ENCODE data around the gene ARMCX4. TPM values are rescaled to one million over a fixed set of nuclear protein-coding genes. Genes with fewer than 3 reads are reported as not detected.

The ARMCX4 gene
- 13.1 TPM for total RNA-seq
- long read RNA-seq, partial matches to known transcripts, result 1 of 18 reads
- long read RNA-seq, other reads (novel, unspliced or antisense), result 15 of 18 reads

- Histone ChIP-seq H3K27me3 (no peaks in the 10 kb centered on the region), H3K4me3 (peak within 1 kb of the TSS; percentile 45), H3K9me3 (no peaks in the 10 kb centered on the region), H3K36me3 (no peaks in the 10 kb centered on the region), H3K4me1 (no peaks in the 10 kb centered on the region), H3K27ac (no peak within 1 kb of the TSS)
- intact Hi-C loops (cut with DNase I), result no loop called here
- ATAC-seq, result peak; percentile 86
- peak; percentile 76 for DNase-seq
- no peak for TF ChIP-seq CTCF (IDR thresholded peaks at IDR 0.05)
Measured at GRCh38 chrX:101485212-101485949, at the start of gene ARMCX4. ARMCX4 (plus strand) TSS chrX:101485456; CDS start chrX:101488590, 3,134 bp downstream.

GRCh38 chrX:101442085-101442484, 43.2 kb upstream of the ARMCX4 start:
- no peaks in the 10 kb centered on the region for H3K27me3 ChIP-seq
- no peaks in the 10 kb centered on the region for H3K9me3 ChIP-seq
- peak overlapping the region; percentile 11 for H3K27ac ChIP-seq
- no peak for DNase-seq
- H3K36me3 ChIP-seq, result no peaks in the 10 kb centered on the region
- H3K4me1 ChIP-seq, result no peaks in the 10 kb centered on the region
- peak; percentile 31 for ATAC-seq
- H3K4me3 ChIP-seq, result no peak overlapping the region
- intact Hi-C loops (cut with DNase I), result no loop called here
- no peak for TF ChIP-seq CTCF (IDR thresholded peaks at IDR 0.05)

- no peaks in the 10 kb centered on the region for H3K9me3 ChIP-seq
- ATAC-seq (no peak), DNase-seq (no peak)
- no peaks in the 10 kb centered on the region for H3K36me3 ChIP-seq
- H3K27ac ChIP-seq, result no peak overlapping the region
- H3K4me1 ChIP-seq, result peaks cover 6% of the 10 kb centered on the region
- H3K4me3 ChIP-seq, result no peak overlapping the region
- intact Hi-C loops (cut with DNase I), result no loop called here
- TF ChIP-seq CTCF (IDR thresholded peaks at IDR 0.05), result no peak
- H3K27me3 ChIP-seq, result no peaks in the 10 kb centered on the region
Measured at GRCh38 chrX:101449279-101449678, 36.0 kb upstream of the ARMCX4 start.

GRCh38 chrX:101450085-101450484, 35.2 kb upstream of the ARMCX4 start:
- intact Hi-C loops (cut with DNase I), result no loop called here
- peaks cover 6% of the 10 kb centered on the region for H3K4me1 ChIP-seq
- no peaks in the 10 kb centered on the region for H3K36me3 ChIP-seq
- H3K9me3 ChIP-seq, result no peaks in the 10 kb centered on the region
- ATAC-seq, result no peak
- no peak overlapping the region for H3K27ac ChIP-seq
- no peak for TF ChIP-seq CTCF (IDR thresholded peaks at IDR 0.05)
- no peaks in the 10 kb centered on the region for H3K27me3 ChIP-seq
- no peak for DNase-seq
- no peak overlapping the region for H3K4me3 ChIP-seq

GRCh38 chrX:101450961-101451360, 34.3 kb upstream of the ARMCX4 start:
- Histone ChIP-seq H3K4me3 (no peak overlapping the region), H3K27me3 (no peaks in the 10 kb centered on the region), H3K9me3 (no peaks in the 10 kb centered on the region), H3K27ac (no peak overlapping the region), H3K4me1 (peaks cover 6% of the 10 kb centered on the region), H3K36me3 (no peaks in the 10 kb centered on the region)
- TF ChIP-seq CTCF (IDR thresholded peaks at IDR 0.05), result no peak
- intact Hi-C loops (cut with DNase I), result no loop called here
- peak; percentile 82 for ATAC-seq
- DNase-seq, result peak; percentile 65

Measured in upper lobe of right lung (tissue), 1 donor.